Esophagus squamous epithelium (tissue), 5 donors: ENCODE results near the gene LDLRAD4. TPM values are rescaled to one million over a fixed set of nuclear protein-coding genes. Genes with fewer than 3 reads are reported as not detected.

Experiments
- DNase-seq: peaks from one replicate; lab custom pipeline; 2025; lab: John Stamatoyannopoulos, UW
- H3K27ac ChIP-seq, 4 donors: fragments of 200-600 bp; sonication (generic); one replicate each; pipeline ENCODE4 v1.5.1; 2016 to 2019; ENCODE audit warnings: mild to moderate bottlenecking in 1 of 4
- H3K27me3 ChIP-seq, 4 donors: fragments of 200-600 bp; sonication (generic); 1 replicate in 3 of 4; 2 replicates in 1 of 4; pipeline versions ENCODE4 v1.5.1 to v1.6.0; 2017 to 2021; ENCODE audit warnings: antibody characterized with exemption in 1 of 4
- H3K36me3 ChIP-seq, 3 donors: fragments of 200-600 bp; sonication (generic); one replicate each; pipeline ENCODE4 v1.5.1; 2016 to 2019
- H3K4me1 ChIP-seq, 3 donors: fragments of 200-600 bp; sonication (generic); one replicate each; pipeline ENCODE4 v1.5.1; 2017 to 2019
- H3K4me3 ChIP-seq, 4 donors: fragments of 200-600 bp; sonication (generic); 1 replicate in 3 of 4; 2 replicates in 1 of 4; pipeline ENCODE4 v1.5.1; 2016 to 2019; ENCODE audit warnings: mild to moderate bottlenecking in 2 of 4, moderate library complexity in 1 of 4
- H3K9me3 ChIP-seq, 3 donors: fragments of 200-600 bp; sonication (generic); one replicate each; pipeline ENCODE4 v1.5.1; 2016 to 2019
- CTCF ChIP-seq, 6 experiments: fragments of 450-650 bp in 4 of 6; fragments of 200-600 bp in 2 of 6; sonication (generic) in 2 of 6; IDR thresholded peaks; one replicate each; pipeline ENCODE4 v1.5.1; 2016 to 2019; ENCODE audit warnings: antibody characterized with exemption in 6 of 6, mild to moderate bottlenecking in 4 of 6, moderate library complexity in 4 of 6
- POLR2A ChIP-seq, 4 donors: fragments of 450-650 bp; IDR thresholded peaks; one replicate each; pipeline ENCODE4 v1.6.1; 2017; ENCODE audit warnings: antibody characterized with exemption in 4 of 4, mild to moderate bottlenecking in 4 of 4, moderate library complexity in 3 of 4
- WGBS, 2 donors: methylation state at CpG; one replicate each; pipeline ENCODE4 v1.1.5; 2018; 5-methylcytosine and 5-hydroxymethylcytosine counted together
- intact Hi-C: fragments of 100-400 bp; cut with DNase I; formaldehyde crosslinking; loops from one replicate; pipeline ENCODE4 v1.15.0; 2022
- total RNA-seq, 4 donors: library from RNA; depleted of rRNA; stranded (reverse); fragments of >200 nt; gene quantifications; one replicate each; pipeline ENCODE4 v1.1.0, GENCODE V29; 2016
- donor health status: DM: yes; HTN: yes; CAD: no.

LDLRAD4 gene
- total RNA-seq, 4 donors from 2014 or later: 0.91 to 17.9 (median 6.8) TPM

DNA sequence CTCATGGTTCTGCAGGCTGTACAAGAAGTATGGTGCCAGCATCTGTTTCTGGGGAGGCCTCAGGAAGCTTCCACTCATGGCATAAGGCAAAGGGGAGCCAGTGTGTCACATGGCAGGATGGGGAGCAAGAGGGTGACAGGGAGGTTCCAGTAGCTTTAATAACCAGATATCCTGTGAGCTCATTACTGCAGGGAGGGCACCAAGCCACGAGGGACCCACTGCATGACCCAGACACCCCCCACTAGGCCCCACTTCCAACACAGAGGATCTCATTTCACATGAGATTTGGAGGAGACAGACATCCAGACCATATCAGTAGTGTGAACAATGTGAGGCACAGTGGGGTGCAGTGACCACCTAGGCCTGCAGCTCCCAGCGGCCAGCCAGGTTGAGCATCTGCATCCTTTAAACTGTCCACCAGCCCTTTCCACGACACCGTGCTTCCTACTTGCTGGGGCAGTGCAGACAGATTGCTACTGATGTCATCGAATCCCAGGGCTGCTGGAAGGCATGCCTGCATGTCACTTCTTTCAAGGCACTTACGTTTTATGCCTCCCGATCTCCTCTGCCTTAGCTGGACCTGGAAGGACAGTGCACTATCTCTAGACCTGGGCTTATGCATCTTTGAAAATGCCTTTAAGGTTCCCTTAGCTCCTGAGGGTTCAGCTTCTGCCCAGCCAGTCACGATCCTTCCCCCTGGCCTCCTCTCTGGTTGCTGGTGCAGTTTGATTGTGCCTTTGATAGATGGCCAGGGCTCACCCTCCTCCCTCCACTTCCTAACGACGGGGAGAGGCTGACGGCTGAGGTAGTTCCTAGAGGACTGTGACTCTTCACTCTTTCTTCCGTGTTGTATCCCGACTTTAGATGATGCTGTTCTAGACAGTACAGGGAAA is 333.5 kb downstream of the LDLRAD4 start:
- Histone ChIP-seq H3K27me3 (no peaks in the 10 kb centered on the region), H3K36me3 (no peaks in the 10 kb centered on the region), H3K4me1 (peaks cover 0 to 28% (median 8%) of the 10 kb centered on the region in 3 donors), H3K27ac (no peak overlapping the region), H3K4me3 (no peak overlapping the region), H3K9me3 (no peaks in the 10 kb centered on the region)
- TF ChIP-seq CTCF (IDR thresholded peaks at IDR 0.05): no peak
- TF ChIP-seq POLR2A (IDR thresholded peaks at IDR 0.05): no peak
- no peak for DNase-seq
- 59 to 68% methylated on average over 13 of the region's 13 CpGs for WGBS, 2 donors
- intact Hi-C loops: loop anchor here (10.0 kb wide), 1 partner anchor 73 kb away; no protein-coding TSS in a partner anchor

DNA sequence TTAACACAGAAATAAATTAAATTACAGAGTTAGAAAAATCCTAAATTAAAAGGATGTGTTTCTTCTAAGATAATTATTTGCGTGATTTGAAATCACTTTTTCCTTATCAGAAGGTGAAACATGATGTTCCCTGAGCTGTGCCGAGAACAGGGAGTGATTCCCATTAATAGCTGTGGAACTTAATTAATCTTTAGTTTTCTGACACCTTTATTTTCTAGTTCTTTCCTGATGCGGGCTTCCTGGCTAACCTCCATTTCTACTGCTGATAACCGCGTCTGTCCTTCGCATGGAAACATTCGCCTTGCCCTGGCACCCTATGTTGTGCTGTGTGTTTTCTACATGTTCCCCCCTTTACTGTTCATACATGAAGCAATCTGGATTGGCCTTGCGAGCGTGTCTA is 334.9 kb downstream of the LDLRAD4 start:
- no peak for DNase-seq
- Histone ChIP-seq H3K27me3 (no peaks in the 10 kb centered on the region), H3K36me3 (no peaks in the 10 kb centered on the region), H3K4me3 (no peak overlapping the region), H3K27ac (peak overlapping the region in 1 of 4 donors; percentile 12), H3K4me1 (peaks cover 0 to 31% (median 5%) of the 10 kb centered on the region in 3 donors), H3K9me3 (no peaks in the 10 kb centered on the region)
- 88 to 90% methylated on average over 9 of the region's 9 CpGs for WGBS, 2 donors
- TF ChIP-seq POLR2A (IDR thresholded peaks at IDR 0.05): no peak
- intact Hi-C loops: loop anchor here (10.0 kb wide), 1 partner anchor 71 kb away; no protein-coding TSS in a partner anchor

GRCh38 chr18:13555192-13555591 is 336.6 kb downstream of the LDLRAD4 start:
- H3K9me3 ChIP-seq: no peaks in the 10 kb centered on the region
- intact Hi-C loops: loop anchor here (10.0 kb wide), 1 partner anchor 70 kb away; no protein-coding TSS in a partner anchor
- 88 to 89% methylated on average over 2 of the region's 2 CpGs for WGBS, 2 donors
- H3K36me3 ChIP-seq: no peaks in the 10 kb centered on the region
- no peaks in the 10 kb centered on the region for H3K27me3 ChIP-seq
- DNase-seq: no peak
- H3K27ac ChIP-seq: no peak overlapping the region
- no peak overlapping the region for H3K4me3 ChIP-seq
- peaks cover 0 to 15% (median 0%) of the 10 kb centered on the region in 3 donors for H3K4me1 ChIP-seq
- TF ChIP-seq POLR2A (IDR thresholded peaks at IDR 0.05): no peak
- TF ChIP-seq CTCF (IDR thresholded peaks at IDR 0.05): no peak

GRCh38 chr18:13555865-13556264 is 337.3 kb downstream of the LDLRAD4 start:
- Histone ChIP-seq H3K36me3 (no peaks in the 10 kb centered on the region), H3K9me3 (no peaks in the 10 kb centered on the region), H3K4me3 (no peak overlapping the region), H3K27me3 (no peaks in the 10 kb centered on the region), H3K27ac (no peak overlapping the region), H3K4me1 (peaks cover 0 to 11% (median 0%) of the 10 kb centered on the region in 3 donors)
- intact Hi-C loops: loop anchor here (10.0 kb wide), 1 partner anchor 69 kb away; no protein-coding TSS in a partner anchor
- no peak for TF ChIP-seq POLR2A (IDR thresholded peaks at IDR 0.05)
- no peak for TF ChIP-seq CTCF (IDR thresholded peaks at IDR 0.05)
- DNase-seq: no peak
- 53 to 55% methylated on average over 3 of the region's 3 CpGs for WGBS, 2 donors

- DNase-seq: no peak
- Histone ChIP-seq H3K27me3 (no peaks in the 10 kb centered on the region), H3K27ac (no peak overlapping the region), H3K36me3 (no peaks in the 10 kb centered on the region), H3K9me3 (no peaks in the 10 kb centered on the region), H3K4me3 (no peak overlapping the region), H3K4me1 (peaks cover 0 to 8% (median 0%) of the 10 kb centered on the region in 3 donors)
- intact Hi-C loops: loop anchor here (10.0 kb wide), 1 partner anchor 68 kb away; no protein-coding TSS in a partner anchor
- TF ChIP-seq CTCF (IDR thresholded peaks at IDR 0.05) (no peak), POLR2A (IDR thresholded peaks at IDR 0.05) (no peak)
- WGBS, 2 donors: 23 to 34% methylated on average over 3 of the region's 3 CpGs
Observed at GRCh38 chr18:13556502-13556901, 337.9 kb downstream of the LDLRAD4 start.
